ENCODE results near the gene NUP62.

GRCh38 chr19:49862391-49863253 lies 66.7 kb downstream of the NUP62 start:
- TF ChIP-seq EZH2 (IDR thresholded peaks at IDR 0.05; ENCODE audit: low read length), result no peak
- TF ChIP-seq CTCF (optimal IDR thresholded peaks at IDR 0.05 in 1 of 3, IDR thresholded peaks at IDR 0.05 in 1 of 3, conservative IDR thresholded peaks at IDR 0.05 in 1 of 3; ENCODE audit: extremely low read depth in 1 of 3, insufficient read depth in 2 of 3, low read length in 3 of 3), result peak in 2 of 3 experiments; percentile 11 to 41

Measured in keratinocyte (primary cell).